ENCODE results near the gene EGFR.

- TF ChIP-seq CTCF (conservative IDR thresholded peaks at IDR 0.05; ENCODE audit: low read length) (no peak), EZH2phosphoT487 (IDR thresholded peaks at IDR 0.05; ENCODE audit: borderline replicate concordance) (no peak)
Observed at GRCh38 chr7:55030314-55030713, 11.5 kb downstream of the EGFR start.

Measured in Loucy (cell line).